ENCODE results near the gene TGFB1.
"Not testable (repeated sequence)": the region's sequence is repeated elsewhere in the genome, so short reads cannot be mapped to it uniquely, and the experiment has no call there.

DNA sequence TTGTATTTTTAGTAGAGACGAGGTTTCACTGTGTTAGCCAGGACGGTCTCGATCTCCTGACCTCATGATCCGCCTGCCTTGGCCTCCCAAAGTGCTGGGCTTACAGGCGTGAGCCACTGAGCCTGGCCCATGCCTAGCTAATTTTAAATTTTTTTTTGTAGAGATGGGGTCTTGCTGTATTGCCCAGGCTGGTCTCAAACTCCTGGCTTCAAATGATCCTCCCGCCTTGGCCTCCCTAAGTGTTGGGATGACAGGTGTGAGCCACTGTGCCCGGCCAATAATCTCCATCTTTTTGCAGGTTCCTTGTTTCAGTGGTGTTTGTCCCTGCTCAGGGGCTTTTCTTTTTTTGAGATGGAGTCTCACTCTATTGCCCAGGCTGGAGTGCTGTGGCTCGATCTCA, 27.8 kb upstream of the TGFB1 start:
- TF ChIP-seq, protein P1, sequence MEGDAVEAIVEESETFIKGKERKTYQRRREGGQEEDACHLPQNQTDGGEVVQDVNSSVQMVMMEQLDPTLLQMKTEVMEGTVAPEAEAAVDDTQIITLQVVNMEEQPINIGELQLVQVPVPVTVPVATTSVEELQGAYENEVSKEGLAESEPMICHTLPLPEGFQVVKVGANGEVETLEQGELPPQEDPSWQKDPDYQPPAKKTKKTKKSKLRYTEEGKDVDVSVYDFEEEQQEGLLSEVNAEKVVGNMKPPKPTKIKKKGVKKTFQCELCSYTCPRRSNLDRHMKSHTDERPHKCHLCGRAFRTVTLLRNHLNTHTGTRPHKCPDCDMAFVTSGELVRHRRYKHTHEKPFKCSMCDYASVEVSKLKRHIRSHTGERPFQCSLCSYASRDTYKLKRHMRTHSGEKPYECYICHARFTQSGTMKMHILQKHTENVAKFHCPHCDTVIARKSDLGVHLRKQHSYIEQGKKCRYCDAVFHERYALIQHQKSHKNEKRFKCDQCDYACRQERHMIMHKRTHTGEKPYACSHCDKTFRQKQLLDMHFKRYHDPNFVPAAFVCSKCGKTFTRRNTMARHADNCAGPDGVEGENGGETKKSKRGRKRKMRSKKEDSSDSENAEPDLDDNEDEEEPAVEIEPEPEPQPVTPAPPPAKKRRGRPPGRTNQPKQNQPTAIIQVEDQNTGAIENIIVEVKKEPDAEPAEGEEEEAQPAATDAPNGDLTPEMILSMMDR (IDR thresholded peaks at IDR 0.05), result not testable (repeated sequence)
- TF ChIP-seq POLR2AphosphoS5 (IDR thresholded peaks at IDR 0.05; ENCODE audit: low read depth, low read length); SIN3A (IDR thresholded peaks at IDR 0.05; ENCODE audit: borderline replicate concordance, insufficient read depth, low read depth, low read length); TCF7L2 (IDR thresholded peaks at IDR 0.05; ENCODE audit: low read depth, low read length): not testable (repeated sequence)
- TF ChIP-seq, protein P2, sequence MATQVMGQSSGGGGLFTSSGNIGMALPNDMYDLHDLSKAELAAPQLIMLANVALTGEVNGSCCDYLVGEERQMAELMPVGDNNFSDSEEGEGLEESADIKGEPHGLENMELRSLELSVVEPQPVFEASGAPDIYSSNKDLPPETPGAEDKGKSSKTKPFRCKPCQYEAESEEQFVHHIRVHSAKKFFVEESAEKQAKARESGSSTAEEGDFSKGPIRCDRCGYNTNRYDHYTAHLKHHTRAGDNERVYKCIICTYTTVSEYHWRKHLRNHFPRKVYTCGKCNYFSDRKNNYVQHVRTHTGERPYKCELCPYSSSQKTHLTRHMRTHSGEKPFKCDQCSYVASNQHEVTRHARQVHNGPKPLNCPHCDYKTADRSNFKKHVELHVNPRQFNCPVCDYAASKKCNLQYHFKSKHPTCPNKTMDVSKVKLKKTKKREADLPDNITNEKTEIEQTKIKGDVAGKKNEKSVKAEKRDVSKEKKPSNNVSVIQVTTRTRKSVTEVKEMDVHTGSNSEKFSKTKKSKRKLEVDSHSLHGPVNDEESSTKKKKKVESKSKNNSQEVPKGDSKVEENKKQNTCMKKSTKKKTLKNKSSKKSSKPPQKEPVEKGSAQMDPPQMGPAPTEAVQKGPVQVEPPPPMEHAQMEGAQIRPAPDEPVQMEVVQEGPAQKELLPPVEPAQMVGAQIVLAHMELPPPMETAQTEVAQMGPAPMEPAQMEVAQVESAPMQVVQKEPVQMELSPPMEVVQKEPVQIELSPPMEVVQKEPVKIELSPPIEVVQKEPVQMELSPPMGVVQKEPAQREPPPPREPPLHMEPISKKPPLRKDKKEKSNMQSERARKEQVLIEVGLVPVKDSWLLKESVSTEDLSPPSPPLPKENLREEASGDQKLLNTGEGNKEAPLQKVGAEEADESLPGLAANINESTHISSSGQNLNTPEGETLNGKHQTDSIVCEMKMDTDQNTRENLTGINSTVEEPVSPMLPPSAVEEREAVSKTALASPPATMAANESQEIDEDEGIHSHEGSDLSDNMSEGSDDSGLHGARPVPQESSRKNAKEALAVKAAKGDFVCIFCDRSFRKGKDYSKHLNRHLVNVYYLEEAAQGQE (IDR thresholded peaks at IDR 0.05; ENCODE audit: insufficient read depth in 1 of 2, low read depth in 2 of 2, low read length in 1 of 2), result not testable (repeated sequence)
